A204.1 (cell line): ENCODE data around the gene BRF1.

ENCODE experiments used
- FAIRE-seq: peaks from 2 replicates; lab custom pipeline; 2012; peaks lifted over from hg19 to GRCh38; lab: Jason Lieb, UNC

BRF1 gene

DNA sequence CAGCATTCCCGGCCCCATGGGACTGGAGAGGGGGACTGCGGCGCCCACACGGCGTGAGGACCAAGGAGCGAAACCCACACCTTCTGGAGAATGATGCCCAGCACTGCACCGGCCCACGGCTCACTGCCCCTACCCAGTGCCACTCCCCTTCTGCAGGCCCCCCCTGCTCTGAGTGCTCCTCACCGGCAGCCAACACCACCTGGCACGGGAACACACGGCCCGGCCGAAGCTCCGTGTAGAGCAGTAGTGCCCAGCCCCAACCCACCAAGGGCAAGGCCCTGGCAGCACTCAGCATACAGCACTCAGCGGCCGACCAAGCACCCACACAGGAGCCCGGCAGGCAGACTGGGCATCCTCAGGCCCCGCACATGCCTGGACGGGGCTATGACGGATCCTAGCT, 39.0 kb downstream of the BRF1 start:
- no peak for FAIRE-seq

DNA sequence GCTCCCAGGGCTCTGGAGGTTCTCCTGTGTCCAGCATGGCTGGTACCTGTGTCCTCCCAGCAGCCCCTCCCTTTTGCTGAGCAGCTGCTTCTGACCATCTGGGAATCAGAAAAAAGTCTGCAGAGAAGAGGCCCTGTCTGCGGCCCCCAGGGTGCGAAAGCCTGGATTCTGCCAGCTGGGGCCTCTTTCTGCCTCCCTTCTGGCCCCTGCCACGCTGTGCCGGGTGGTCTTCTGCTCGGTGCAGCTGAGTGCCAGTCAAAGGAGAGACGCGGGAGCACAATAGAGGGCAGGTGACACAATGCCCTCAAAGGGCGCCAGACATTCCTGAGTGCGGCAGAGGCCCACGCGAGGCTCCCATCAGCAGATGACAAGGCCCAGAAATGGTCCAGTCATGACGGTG, 39.8 kb downstream of the BRF1 start:
- no peak for FAIRE-seq

DNA sequence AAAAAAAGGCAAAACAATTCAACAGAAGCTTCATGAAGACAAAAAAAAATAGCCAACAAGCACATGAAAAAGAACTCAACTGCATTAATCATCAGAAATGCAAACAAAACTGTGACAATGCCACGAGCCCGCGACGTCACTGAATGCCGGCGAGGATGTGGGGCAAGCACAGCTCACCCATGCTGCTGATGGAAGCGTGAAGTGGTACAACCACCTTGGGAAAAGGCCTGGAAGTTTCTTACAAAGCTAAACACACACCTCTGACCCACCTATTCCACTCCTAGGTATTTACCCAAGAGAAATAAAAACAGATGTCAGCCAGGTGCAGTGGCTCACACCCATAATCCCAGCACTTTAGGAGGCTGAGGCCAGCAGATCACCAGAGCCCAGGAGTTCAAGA, 42.0 kb downstream of the BRF1 start:
- no peak for FAIRE-seq

DNA sequence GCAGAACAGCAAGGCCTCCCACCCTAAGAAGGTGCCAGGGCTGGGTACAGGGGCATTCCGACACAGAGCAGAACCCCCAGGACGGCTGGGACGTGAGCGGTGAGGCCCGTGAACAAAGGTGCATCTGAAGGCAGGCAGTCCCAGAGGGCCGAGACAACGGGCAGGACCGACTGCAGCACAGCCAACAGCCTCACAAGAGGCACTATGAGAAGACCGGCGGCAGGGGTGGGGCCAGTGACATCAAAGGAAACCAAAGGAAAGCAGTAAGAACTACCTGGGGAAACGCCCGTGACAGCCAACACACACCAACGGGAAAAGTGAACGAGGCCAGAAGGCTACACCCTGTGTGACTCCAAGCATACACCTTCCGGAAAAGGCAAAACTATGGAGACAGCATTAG, 43.3 kb downstream of the BRF1 start:
- FAIRE-seq, result no peak

DNA sequence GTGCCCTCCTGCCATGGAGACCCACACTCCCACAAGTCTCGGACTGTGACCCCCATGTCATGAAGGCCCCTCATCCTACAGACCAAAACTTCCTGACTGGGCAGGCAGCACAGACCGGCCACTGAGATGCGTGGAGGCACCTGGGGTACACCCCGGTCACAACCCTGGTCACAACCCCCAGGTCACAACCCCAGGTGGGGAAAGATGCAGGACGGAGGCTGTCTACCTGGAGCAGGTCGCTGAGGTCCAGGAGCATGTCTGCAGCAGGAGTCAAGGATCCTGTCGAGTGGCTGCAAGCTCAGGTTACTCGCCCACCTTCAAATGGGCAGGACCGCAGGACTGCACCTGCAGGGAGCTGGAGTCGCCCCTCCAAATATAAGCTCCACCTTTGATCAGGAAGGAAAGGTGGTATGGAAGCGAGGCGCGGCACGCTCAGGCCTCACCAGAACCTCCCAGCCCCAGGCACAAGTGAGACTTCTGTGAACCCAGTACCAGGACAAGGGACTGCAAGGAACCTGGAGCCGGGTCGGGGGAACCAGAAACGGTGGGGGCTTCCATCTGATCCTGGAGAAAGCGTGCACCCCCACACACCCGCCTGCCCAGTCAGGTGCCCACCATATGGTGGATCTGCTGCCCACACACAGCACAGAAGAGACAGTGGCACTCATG, 44.4 kb downstream of the BRF1 start:
- FAIRE-seq, result no peak

DNA sequence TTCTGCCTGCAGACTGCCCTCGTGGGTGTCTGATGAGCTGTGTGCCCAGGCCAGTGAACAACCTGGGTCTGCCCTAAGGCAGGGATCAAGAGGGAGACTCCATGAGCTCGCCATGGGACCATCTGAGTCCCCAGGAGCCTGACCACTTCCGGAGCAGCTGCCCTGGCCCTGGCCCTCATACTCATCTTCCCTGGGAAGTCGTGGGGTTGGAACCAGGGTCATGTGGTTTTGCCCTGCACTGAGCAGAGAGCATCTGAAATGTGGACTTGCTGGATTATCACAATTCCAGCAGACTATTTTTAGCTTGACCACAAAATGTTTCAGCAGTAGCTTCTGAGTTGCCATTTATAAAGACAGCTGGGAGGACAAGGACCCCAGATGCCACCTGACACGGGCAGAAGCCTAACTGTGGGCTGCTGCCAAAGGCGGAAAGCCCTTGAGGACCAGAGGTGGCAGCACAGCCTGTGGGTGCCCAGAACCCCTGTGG, 45.7 kb downstream of the BRF1 start:
- no peak for FAIRE-seq

DNA sequence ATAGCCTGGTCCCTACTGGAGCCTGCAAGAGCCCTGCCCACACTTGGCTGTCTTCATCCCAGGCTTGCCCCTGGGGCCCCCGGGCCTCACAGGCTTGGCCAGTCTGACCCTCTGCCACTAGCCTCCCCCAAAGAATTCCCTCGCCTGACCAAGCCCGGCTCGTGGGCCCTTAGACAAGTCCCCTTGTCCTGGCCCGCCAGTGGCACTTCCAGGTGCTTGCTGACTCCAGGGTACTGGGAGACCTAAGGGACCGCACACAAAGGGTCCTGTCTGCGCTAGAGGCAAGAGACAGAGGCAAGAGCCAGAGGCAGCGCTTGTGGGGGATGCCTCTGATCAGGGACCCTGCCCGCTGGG, 47.5 kb downstream of the BRF1 start:
- no peak for FAIRE-seq

DNA sequence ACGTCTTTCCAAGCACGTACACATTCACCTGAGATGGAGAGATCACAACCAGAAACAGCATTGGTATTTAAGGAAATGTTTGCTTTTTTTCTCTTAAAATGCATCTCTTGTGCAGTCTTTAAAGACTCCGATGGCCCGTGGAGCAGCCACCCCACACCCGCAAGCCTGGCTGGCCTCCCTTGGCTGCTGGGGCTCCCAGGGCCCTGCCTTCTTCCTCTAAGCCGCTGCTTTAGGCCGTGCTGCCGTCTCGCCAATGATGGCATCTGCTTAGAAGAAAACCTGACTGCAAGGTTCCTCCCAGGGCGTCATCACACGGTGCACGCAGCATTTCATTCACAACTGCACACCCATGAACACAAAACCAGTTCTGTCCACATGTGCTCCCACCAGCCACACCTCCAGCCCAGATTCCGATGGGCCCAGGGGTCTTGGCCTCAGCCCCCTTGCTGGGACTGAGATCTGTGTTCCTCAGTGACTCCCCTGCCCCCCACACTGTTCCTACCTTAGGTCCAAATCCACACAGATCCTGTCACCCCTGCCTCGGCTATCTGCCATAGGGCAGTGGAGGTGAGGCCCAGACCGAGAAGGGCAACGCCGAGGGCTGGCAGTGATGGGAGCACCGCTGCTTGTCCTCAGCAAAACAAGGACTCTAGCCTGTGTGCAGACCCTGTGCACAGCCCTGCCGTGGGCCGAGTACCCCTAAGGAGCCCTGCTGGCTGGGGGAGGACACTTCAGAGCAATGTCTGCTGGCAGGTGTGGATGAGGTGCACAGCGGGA, 48.1 kb downstream of the BRF1 start:
- no peak for FAIRE-seq

DNA sequence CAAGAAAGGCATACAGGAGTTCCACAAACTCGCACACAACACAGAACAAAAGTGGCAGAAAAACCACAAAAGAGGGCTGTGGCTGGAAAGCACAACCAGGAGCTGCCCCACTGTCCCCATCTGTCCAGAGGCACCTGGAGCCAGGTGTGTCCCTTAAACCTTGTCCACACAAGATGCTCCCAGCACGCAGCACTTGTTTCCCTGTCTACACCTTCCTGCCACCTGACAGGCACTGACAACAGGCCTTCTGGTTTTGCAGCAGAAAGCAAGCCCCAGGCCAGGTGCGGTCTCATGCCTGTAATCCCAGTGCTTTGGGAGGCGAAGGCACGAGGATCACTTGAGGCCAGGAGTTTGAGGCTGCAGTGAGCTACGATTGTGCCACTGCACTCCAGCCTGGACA, 48.9 kb downstream of the BRF1 start:
- FAIRE-seq, result no peak

DNA sequence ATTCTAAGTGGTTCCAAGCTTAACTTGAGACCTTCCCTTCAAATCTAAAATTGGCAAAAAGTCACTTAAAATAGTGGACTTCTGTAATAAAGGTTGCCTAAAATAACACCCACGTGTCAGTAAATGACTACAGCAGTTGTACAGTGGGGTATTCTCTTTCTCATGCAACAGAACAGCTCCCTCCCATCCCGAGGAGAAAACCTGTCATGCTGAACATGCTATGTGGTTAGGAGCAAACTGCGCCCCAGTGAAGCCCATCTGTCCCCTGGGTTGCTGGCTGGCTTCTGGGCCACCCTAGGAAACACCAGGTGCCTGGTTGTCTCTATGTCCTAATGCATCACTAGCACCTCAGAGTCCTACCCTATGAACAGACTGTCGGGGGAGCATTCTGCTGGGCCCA, 49.8 kb downstream of the BRF1 start:
- FAIRE-seq, result no peak

DNA sequence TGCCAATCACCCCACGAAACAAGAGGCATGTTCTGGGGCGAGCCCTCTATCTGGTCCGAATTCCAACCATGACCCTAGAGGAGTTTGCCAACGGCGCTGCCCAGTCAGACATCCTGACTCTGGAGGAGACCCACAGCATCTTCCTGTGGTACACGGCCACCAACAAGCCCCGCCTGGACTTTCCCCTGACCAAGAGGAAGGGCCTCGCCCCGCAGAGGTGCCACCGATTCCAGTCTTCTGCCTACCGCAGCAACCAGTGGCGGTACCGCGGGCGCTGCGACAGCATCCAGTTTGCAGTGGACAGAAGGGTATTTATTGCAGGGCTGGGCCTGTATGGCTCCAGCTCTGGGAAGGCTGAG, 50.8 kb downstream of the BRF1 start:
- FAIRE-seq, result no peak

DNA sequence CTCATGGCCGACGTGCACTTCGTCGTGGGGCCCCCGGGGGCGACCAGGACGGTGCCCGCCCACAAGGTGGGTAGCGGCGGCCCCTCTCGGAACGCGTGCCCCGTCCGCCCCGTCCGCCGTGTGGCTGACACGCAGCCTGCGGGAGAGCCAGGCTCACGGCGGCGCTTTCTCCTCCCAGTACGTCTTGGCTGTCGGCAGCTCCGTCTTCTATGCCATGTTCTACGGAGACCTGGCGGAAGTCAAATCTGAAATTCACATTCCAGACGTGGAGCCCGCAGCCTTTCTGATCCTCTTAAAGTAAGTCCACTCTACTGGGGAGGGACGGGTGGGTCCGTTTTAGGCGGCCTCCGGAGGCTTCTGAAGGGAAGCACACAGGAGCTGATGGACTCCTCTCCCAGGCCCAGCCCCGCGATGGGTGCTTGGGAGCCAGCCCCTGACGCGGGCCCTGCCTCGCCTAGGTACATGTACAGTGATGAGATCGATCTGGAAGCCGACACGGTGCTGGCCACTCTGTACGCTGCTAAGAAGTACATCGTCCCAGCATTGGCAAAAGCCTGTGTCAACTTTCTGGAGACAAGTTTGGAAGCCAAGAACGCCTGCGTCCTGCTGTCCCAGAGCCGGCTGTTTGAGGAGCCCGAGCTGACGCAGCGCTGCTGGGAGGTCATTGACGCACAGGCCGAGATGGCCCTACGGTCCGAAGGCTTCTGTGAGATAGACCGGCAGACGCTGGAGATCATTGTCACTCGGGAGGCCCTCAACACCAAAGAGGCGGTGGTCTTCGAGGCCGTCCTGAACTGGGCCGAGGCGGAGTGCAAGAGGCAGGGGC, 51.4 kb downstream of the BRF1 start:
- no peak for FAIRE-seq

DNA sequence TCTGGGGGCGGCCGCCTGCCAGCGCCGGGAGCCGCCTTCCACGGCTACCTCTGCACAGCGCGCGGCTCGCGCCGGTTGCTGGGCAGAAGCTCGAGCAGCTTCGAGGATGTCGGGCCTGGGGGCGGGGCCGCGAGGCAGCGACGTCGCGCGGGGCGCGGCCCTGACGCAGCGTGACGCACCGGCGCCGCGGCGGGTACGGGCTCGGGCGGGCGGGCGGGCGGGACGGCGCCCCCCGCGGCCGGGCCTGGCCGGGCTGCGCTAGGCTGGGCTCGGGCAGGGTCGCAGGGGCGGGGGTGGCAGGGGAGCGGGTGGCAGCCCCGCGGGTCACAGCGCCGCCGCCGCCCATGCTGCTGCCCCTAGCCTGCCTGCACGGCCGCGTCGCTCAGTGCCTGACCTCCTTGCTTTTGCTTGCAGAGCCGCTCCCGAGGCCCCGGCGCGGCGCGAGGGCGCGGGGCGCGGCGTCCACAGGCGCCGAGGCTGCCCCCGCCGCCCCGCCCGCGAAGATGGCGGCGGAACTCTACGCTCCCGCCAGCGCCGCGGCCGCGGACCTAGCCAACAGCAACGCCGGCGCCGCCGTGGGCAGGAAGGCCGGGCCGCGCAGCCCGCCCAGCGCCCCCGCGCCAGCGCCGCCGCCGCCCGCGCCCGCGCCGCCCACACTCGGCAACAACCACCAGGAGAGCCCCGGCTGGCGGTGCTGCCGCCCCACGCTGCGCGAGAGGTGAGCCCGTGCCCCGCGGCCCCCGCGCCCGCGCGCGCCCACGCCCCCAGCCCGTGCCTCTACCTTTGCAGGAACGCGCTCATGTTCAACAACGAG, 52.2 kb downstream of the BRF1 start, which contains the start of gene BTBD6:
BTBD6 (plus strand) TSS at position 166 of the 814 bp plus-strand sequence; CDS start at position 345, 179 bp downstream.
- no peak for FAIRE-seq

DNA sequence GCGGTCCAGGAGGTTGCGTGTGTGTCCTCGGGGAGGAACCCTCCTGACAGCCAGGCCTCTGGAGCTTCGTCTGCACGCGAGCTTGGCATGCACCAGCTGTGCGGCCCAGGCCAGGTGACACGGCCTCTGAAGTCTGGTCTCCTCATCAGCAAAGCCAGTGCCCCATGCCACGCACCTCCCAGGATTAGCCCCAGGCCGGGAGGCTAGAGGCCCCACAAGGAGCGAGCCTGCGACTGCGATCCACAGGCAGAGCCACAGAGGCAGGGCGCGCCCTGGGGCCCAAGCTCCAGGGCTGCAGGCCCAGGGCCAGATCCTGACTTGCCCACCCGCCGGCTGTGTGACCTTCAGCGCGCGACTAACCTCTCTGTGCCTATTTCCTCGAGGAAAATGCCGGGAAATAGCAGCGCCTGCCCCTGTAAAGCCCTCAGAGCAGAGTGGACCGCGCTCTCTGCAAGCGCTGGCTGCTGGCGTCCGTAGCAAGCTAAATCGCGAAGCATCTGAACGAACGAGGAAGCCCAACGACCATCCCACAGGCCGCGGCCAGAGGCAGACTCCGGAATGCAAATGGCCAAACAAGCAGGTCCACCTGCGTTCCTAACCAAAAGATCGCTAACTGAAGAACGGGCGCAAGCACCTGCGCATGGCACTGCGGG, 53.0 kb downstream of the BRF1 start:
- FAIRE-seq, result no peak

DNA sequence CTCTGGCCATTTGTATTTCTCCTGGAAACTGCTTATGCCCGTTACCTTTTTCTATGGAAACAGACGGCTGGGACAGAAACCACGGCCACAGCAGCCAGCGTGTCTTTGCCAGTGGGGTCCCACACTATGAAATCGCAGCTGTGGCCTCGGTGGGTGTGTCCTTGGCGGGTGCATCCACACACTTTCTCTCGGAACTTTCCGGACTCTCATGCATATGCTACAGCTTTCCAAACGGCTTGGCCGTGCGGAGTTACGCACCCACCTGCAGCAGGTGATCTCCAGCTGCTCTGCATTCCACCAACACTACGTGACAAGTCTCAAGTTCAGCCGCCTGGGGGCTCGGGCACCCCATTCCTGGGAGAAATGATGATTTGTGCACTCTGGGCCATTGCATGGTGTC, 53.8 kb downstream of the BRF1 start:
- no peak for FAIRE-seq

DNA sequence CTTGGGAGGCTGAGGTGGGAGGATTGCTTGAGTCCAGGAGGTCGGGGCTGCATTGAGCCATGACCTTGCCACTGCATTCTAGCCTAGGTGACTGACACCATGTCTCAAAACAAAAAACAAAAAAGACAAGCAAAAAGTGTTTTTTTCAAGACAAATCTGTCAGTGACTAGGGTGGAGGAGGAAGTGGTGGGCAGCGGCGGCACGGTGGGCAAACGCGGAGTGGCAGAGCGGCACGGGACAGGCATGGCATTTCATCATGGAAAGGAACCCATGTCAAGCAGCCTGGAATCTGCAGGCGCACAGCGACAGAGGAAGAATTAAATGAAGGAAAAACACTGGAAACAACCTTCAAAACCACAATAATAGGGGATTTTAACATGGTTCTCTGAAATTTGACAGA, 56.5 kb downstream of the BRF1 start:
- no peak for FAIRE-seq

DNA sequence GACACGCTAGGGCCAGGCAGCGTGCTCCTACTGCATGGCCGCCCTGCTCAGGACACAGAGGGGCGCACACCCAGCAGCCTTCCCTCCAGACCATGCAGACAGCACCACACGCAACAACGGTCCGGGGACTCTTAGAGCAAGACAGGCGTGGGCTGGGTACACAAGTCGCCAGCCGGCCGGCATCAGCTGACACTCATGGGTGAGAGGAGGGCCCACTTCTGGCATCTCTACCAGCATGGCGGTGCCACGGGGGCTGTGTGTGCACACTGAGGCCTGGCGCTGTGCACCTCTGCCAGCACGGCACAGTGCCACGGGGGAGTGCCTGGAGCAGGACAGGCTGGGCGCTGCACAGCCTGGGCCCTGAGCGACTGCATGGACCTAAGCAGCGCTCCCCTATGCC, 59.2 kb downstream of the BRF1 start:
- no peak for FAIRE-seq

DNA sequence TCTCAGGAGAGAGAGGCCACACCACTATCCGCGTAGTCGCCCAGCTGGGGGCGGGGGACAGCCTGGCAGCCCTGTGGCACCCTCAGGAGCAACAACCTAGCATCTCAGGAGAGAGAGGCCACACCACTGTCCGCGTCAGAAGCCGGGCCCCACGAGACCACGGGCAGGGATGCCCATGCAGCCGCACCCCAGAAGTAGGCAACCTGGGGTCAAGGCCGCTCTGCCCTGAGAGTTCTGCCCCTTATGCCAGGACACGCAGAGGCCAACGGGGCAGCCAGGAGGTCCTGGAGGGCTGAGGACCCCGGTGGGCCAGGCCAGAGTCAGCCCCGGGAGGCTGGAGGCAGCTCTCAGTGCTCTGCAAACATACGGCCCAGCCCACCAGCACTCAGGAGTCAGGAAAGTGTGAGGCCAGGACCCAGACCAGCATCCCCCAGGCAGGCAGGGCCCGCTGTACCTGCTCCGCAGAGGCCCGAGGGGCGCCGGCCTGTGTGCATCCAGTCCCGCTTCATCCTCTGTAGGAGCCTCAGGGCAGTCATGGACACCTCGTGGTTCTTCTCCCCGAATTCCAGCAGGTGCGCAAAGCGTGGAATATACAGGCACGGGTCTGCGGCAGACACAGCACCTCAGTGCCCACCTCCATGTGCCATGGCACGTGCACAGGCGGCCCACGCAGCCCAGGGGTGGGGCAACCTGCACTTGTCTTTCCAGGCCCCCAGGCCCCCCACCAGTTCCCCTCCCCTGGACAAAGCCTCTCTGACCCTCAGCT, 59.8 kb downstream of the BRF1 start:
- no peak for FAIRE-seq

DNA sequence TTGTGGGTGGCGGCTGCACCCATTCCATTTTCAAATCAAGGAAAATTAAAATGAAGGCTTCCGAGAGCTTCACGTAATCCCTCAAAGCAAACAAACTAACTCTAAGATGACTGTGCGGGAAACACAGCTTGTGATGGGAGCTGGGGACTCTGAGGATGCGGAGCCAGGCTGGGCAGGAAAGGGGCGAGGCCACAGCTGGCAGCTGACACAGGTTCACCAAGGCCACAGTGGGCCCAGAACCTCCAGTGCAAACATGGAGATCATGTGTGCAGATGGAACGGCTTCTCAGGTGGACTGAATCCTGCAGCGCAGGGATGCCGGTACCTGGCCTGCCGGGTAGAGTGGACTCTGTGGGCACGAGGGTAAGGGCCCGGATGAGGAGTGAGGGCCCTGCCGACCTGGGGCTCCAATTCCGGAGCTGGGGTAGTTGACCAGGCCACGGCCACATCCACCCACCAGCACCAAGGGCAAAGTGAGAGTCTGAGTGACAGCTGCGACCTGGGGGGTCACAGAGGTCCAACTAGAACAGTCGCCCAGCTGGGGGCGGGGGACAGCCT, 71.6 kb downstream of the BRF1 start:
- FAIRE-seq, result no peak

DNA sequence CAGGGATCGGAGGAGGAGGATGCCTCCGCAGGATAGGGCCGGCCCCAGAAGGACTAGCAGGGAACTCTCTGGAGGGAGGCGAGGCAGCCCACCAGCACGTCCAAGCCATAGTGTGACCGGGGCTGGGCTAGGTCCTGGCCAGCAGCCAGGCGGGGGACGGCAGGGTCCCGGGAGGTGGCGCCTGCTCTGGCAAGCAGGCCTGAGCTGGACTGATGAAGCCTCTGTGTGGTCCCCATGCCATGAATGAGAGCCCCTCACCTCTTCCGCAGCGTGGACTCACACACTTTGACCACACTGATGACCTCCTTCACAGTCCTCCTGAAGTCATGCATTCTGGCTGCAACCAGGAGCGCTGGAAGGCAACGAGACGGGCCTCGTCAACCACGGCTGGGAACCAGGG, 72.2 kb downstream of the BRF1 start:
- no peak for FAIRE-seq

DNA sequence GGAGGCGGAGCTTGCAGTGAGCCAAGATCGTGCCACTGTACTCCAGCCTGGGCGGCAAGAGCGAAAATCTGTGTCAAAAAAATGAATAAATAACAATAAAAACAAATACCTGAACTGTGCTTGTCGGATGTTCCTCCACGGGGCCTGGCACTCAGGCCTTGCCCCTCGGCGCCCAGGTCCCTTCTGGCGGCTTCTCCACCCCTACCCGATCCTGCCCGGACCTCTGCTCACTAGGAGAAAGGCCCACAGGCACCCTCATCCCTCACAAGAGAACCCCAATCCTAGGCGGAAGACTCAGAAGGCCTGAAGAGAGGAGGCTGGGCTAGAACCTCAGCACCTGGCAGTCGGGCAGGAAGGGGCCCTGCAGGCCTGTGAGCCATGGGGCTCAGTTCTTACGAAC, 73.5 kb downstream of the BRF1 start:
- no peak for FAIRE-seq
